T-cell (primary cell): ENCODE results near the gene SLC6A6. TPM values are rescaled to one million over a fixed set of nuclear protein-coding genes. Genes with fewer than 3 reads are reported as not detected.
A peak's percentile ranks its signal among the peaks of the same experiment; 100 is the strongest.

Experiments
- ATAC-seq, 4 experiments: fragments of 200-7000 bp in 3 of 4; fragments of 150-1000 bp in 1 of 4; cut with Tn5 transposase; replicated peaks in 1 of 4; 1 replicate in 3 of 4; 2 replicates in 1 of 4; pipeline ENCODE4 v1.10.0; 2021; ENCODE audit warnings: moderate library complexity in 3 of 4, mild to moderate bottlenecking in 2 of 4, moderate number of reproducible peaks in 1 of 4
- CTCF ChIA-PET, 2 donors: fragments of 300-600 bp; sonication (Branson Sonifier 250); formaldehyde crosslinking; loops; one replicate each; lab custom pipeline; 2022; ENCODE audit warnings: antibody characterized with exemption in 2 of 2; lab: Charles Lee
- POLR2A ChIA-PET, 2 donors: fragments of 300-600 bp; sonication (Branson Sonifier 250); formaldehyde crosslinking; loops; one replicate each; lab custom pipeline; 2022; ENCODE audit warnings: antibody characterized with exemption in 2 of 2; lab: Charles Lee
- DNase-seq, 35 experiments: peaks; one replicate each; pipeline versions ENCODE4 v3.0.0 to v3.0.0-alpha.2; 2013 to 2023
- H3K27ac ChIP-seq: one replicate; pipeline ENCODE4 v1.5.1; 2013; ENCODE audit warnings: low read length
- H3K27me3 ChIP-seq, 2 experiments: replicated peaks in 1 of 2; 1 replicate in 1 of 2; 2 replicates in 1 of 2; pipeline versions ENCODE4 v1.6.1 to v1.7.0; 2013; ENCODE audit warnings: low read length in 1 of 2, mixed read lengths in 1 of 2; ENCODE audit not compliant: control insufficient read depth in 2 of 2, insufficient read depth in 2 of 2; ENCODE audit errors: extremely low read depth in 1 of 2
- H3K36me3 ChIP-seq, 2 donors: 1 replicate in 1 of 2; 2 replicates in 1 of 2; pipeline versions ENCODE4 v1.6.1 to v1.7.0; 2013; ENCODE audit warnings: low read length in 1 of 2; ENCODE audit not compliant: control insufficient read depth in 2 of 2, insufficient read depth in 1 of 2; ENCODE audit errors: extremely low read depth in 1 of 2
- H3K4me1 ChIP-seq, 2 experiments: 1 replicate in 1 of 2; 2 replicates in 1 of 2; pipeline versions ENCODE4 v1.6.1 to v1.7.0; 2013; ENCODE audit warnings: low read length in 2 of 2, mixed read lengths in 1 of 2; ENCODE audit not compliant: insufficient read depth in 2 of 2, control insufficient read depth in 1 of 2; ENCODE audit errors: extremely low read depth in 1 of 2
- H3K4me3 ChIP-seq, 2 donors: 1 replicate in 1 of 2; 2 replicates in 1 of 2; pipeline versions ENCODE4 v1.5.1 to v1.7.0; 2013; ENCODE audit warnings: mild to moderate bottlenecking in 2 of 2, low read length in 1 of 2, moderate library complexity in 1 of 2; ENCODE audit not compliant: control insufficient read depth in 1 of 2; ENCODE audit errors: extremely low read depth in 1 of 2
- H3K9me3 ChIP-seq: 2 replicates; pipeline ENCODE4 v1.7.0; 2013
- H3K27ac Mint-ChIP-seq, 2 donors: one replicate each; pipeline ENCODE4 v1.8.0; 2020 to 2021; ENCODE audit warnings: mild to moderate bottlenecking in 2 of 2, mixed read lengths in 2 of 2
- H3K27me3 Mint-ChIP-seq, 2 donors: one replicate each; pipeline ENCODE4 v1.8.0; 2021 to 2022; ENCODE audit warnings: mixed read lengths in 2 of 2
- H3K36me3 Mint-ChIP-seq: one replicate; pipeline ENCODE4 v1.8.0; 2021; ENCODE audit warnings: mixed read lengths
- H3K4me1 Mint-ChIP-seq, 3 donors: one replicate each; pipeline ENCODE4 v1.8.0; 2020 to 2022; ENCODE audit warnings: mixed read lengths in 3 of 3, mild to moderate bottlenecking in 1 of 3
- H3K4me3 Mint-ChIP-seq, 3 donors: one replicate each; pipeline ENCODE4 v1.8.0; 2020 to 2022; ENCODE audit warnings: mild to moderate bottlenecking in 3 of 3, mixed read lengths in 3 of 3, moderate library complexity in 3 of 3
- H3K9me3 Mint-ChIP-seq, 3 donors: one replicate each; pipeline ENCODE4 v1.8.0; 2020 to 2022; ENCODE audit warnings: mixed read lengths in 3 of 3
- WGBS: methylation state at CpG from one replicate; pipeline ENCODE4 v1.1.5; 2013; ENCODE audit warnings: missing lambda C conversion rate; ENCODE audit not compliant: insufficient coverage; 5-methylcytosine and 5-hydroxymethylcytosine counted together
- total RNA-seq, 35 experiments: library from RNA in 6 of 35; stranded (reverse) in 6 of 35; fragments of 120-200 nt in 1 of 35; gene quantifications; one replicate each; pipeline versions ENCODE4 v1.2.1 to v1.2.4 and lab custom pipeline; 2013 to 2026

Gene SLC6A6
- total RNA-seq, 5 donors from 2014 or later (not counting 1 experiment from before 2014, with no cell fraction given): 49.3 to 72.5 (median 63.6) TPM

DNA sequence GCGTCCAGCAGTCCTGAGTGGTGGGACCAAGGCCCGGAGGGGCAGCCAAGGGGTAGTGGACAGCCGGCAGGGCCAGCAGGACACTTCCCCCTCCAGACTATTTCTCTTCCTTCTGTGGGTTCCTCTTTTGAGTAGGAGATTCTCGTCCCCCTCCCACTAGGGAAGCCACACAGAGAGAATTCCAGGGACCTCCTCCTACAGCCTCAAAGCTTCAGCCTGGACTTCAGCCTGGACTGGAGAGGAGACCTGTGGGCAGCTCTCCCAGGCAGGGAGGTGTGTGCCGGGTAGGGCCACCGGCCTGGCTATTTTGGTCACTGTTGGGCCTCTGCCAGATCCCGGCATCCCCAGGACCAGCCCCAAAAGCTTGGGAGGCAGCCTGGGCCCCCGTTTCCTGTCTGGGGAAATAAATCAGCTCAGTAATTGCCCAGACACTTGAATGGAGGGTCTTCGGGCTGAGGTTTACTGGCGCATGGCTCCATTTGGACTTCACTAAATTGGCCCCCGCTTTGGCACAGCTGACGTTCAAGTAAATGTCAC, 1.3 kb downstream of the SLC6A6 start:
- no peaks in the 10 kb centered on the region for H3K27me3 Mint-ChIP-seq
- peak overlapping the region; percentile 92 to 100 (median 97) for H3K4me3 Mint-ChIP-seq
- H3K36me3 ChIP-seq: peaks cover 0 to 6% of the 10 kb centered on the region in 2 donors
- no peaks in the 10 kb centered on the region for H3K9me3 ChIP-seq
- H3K36me3 Mint-ChIP-seq: peaks cover 6% of the 10 kb centered on the region
- peak overlapping the region; percentile 73 to 82 for H3K4me3 ChIP-seq
- H3K27ac ChIP-seq: no peak overlapping the region
- ChIA-PET CTCF (interaction anchor here in 1 of 2 donors (1.3 kb wide), 1 partner anchor 28 kb away, joined by 5 read pairs; no protein-coding TSS in a partner anchor), POLR2A (interaction anchor here (0.5 to 1.3 kb wide), 3 partner anchors 21 to 803 kb away, joined by 3 to 4 read pairs (median 4); no protein-coding TSS in a partner anchor)
- peaks cover 8 to 45% of the 10 kb centered on the region in 2 experiments for H3K4me1 ChIP-seq
- WGBS: 30% methylated on average over 6 of the region's 12 CpGs
- peak overlapping the region; percentile 93 to 95 for H3K27ac Mint-ChIP-seq
- ATAC-seq: no peak
- H3K4me1 Mint-ChIP-seq: peaks cover 45 to 50% (median 47%) of the 10 kb centered on the region in 3 donors
- no peak for DNase-seq
- no peaks in the 10 kb centered on the region for H3K9me3 Mint-ChIP-seq
- no peaks in the 10 kb centered on the region for H3K27me3 ChIP-seq

- Histone ChIP-seq H3K27ac (no peak overlapping the region), H3K4me3 (peak overlapping the region in 1 of 2 donors; percentile 73), H3K27me3 (no peaks in the 10 kb centered on the region), H3K36me3 (peaks cover 0 to 7% of the 10 kb centered on the region in 2 donors), H3K9me3 (no peaks in the 10 kb centered on the region), H3K4me1 (peaks cover 8 to 47% of the 10 kb centered on the region in 2 experiments)
- Mint-ChIP-seq H3K4me1 (peaks cover 45 to 51% (median 48%) of the 10 kb centered on the region in 3 donors), H3K27ac (peak overlapping the region; percentile 46 to 55), H3K9me3 (no peaks in the 10 kb centered on the region), H3K4me3 (peak overlapping the region; percentile 92 to 100 (median 97)), H3K36me3 (peaks cover 6% of the 10 kb centered on the region), H3K27me3 (no peaks in the 10 kb centered on the region)
- WGBS: 80% methylated on average over 1 of the region's 3 CpGs
- DNase-seq (no peak), ATAC-seq (no peak)
- POLR2A ChIA-PET: interaction anchor here (0.5 to 1.3 kb wide), 4 partner anchors 20 to 803 kb away, joined by 3 to 5 read pairs (median 4); no protein-coding TSS in a partner anchor
- CTCF ChIA-PET: interaction anchor here in 1 of 2 donors (0.9 to 1.3 kb wide), 3 partner anchors 28 to 64 kb away, joined by 3 to 5 read pairs (median 4); no protein-coding TSS in a partner anchor
Observed at GRCh38 chr3:14404186-14404585, 1.8 kb downstream of the SLC6A6 start.

- H3K9me3 ChIP-seq: no peaks in the 10 kb centered on the region
- CTCF ChIA-PET: interaction anchor here in 1 of 2 donors (0.9 to 1.3 kb wide), 4 partner anchors 20 to 64 kb away, joined by 3 to 5 read pairs (median 4); no protein-coding TSS in a partner anchor
- peaks cover 0 to 9% of the 10 kb centered on the region in 2 donors for H3K36me3 ChIP-seq
- H3K4me3 ChIP-seq: no peak overlapping the region
- peaks cover 8 to 53% of the 10 kb centered on the region in 2 experiments for H3K4me1 ChIP-seq
- H3K4me1 Mint-ChIP-seq: peaks cover 45 to 56% (median 53%) of the 10 kb centered on the region in 3 donors
- WGBS: 93% methylated on average over 6 of the region's 11 CpGs
- DNase-seq (no peak), ATAC-seq (no peak)
- no peaks in the 10 kb centered on the region for H3K9me3 Mint-ChIP-seq
- no peaks in the 10 kb centered on the region for H3K27me3 Mint-ChIP-seq
- POLR2A ChIA-PET: interaction anchor here (1.1 to 1.3 kb wide), 3 partner anchors 20 to 27 kb away, joined by 3 to 5 read pairs (median 4); no protein-coding TSS in a partner anchor
- H3K27ac ChIP-seq: no peak overlapping the region
- peaks cover 6% of the 10 kb centered on the region for H3K36me3 Mint-ChIP-seq
- H3K4me3 Mint-ChIP-seq: peak overlapping the region; percentile 92 to 100 (median 97)
- H3K27me3 ChIP-seq: no peaks in the 10 kb centered on the region
- H3K27ac Mint-ChIP-seq: peak overlapping the region; percentile 31 to 66
Observed at GRCh38 chr3:14404631-14405359, 2.4 kb downstream of the SLC6A6 start.

DNA sequence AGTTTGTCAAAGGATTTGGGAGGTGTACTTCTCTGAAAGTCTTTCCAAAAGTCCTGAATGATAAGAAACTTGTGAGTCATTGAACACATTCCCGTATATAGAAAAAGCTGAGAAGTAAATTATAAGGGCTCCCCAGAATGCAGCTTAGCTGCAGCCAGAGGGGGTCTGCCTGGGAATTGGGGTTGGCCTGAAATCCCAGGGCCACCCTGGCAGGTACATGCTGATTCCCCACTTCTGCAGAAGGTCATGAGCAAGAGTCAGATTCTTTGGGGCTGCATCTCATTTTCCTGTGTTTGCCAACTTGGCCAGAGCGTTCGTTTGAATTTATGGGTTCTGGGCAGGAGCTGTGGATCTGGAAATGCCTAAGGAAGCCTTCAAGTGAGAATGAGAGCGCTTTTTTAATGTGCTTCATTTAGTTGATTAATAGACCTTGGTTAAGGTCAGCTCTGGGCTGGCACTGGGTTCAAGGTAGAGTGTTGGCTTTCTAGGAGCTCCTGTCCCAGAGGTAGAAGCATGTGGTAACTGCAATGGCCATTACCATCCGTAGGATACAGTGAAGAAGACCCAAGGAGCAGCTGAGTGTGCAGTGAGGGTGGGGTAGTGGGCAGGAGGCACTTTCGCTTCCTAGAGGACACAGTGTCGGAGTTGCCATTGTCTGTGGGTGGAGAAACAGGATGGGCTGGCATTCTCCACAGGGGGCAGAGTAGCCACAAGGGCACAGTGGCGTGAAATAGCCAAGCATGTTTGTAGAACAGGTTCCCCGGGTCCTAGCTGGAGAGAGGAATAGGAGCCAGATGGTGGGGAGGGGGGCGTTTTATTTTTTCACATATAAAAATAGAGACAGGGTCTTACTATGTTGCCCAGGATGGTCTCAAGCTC, 3.2 kb downstream of the SLC6A6 start:
- peaks cover 8 to 59% of the 10 kb centered on the region in 2 experiments for H3K4me1 ChIP-seq
- ATAC-seq (no peak), DNase-seq (no peak)
- ChIA-PET CTCF (interaction anchor here (0.5 to 1.0 kb wide), 2 partner anchors 15 to 19 kb away, joined by 3 read pairs; no protein-coding TSS in a partner anchor), POLR2A (interaction anchor here in 1 of 2 donors (1.1 to 1.3 kb wide), 2 partner anchors 19 to 26 kb away, joined by 3 to 5 read pairs; no protein-coding TSS in a partner anchor)
- Mint-ChIP-seq H3K27me3 (no peaks in the 10 kb centered on the region), H3K36me3 (peaks cover 6% of the 10 kb centered on the region), H3K9me3 (no peaks in the 10 kb centered on the region), H3K4me1 (peaks cover 42 to 62% (median 58%) of the 10 kb centered on the region in 3 donors), H3K27ac (peak overlapping the region; percentile 12 to 66), H3K4me3 (peak overlapping the region in 2 of 3 donors; percentile 28 to 92)
- H3K27me3 ChIP-seq: no peaks in the 10 kb centered on the region
- WGBS: 95% methylated on average over 7 of the region's 10 CpGs
- H3K36me3 ChIP-seq: peaks cover 0 to 9% of the 10 kb centered on the region in 2 donors
- no peak overlapping the region for H3K4me3 ChIP-seq
- no peaks in the 10 kb centered on the region for H3K9me3 ChIP-seq
- no peak overlapping the region for H3K27ac ChIP-seq

GRCh38 chr3:14406336-14406735, 3.9 kb downstream of the SLC6A6 start:
- POLR2A ChIA-PET: no interaction called here
- Mint-ChIP-seq H3K27ac (peak overlapping the region; percentile 9 to 66), H3K27me3 (no peaks in the 10 kb centered on the region), H3K4me1 (peaks cover 43 to 68% (median 61%) of the 10 kb centered on the region in 3 donors), H3K36me3 (peaks cover 13% of the 10 kb centered on the region), H3K9me3 (no peaks in the 10 kb centered on the region), H3K4me3 (no peak overlapping the region)
- Histone ChIP-seq H3K27me3 (no peaks in the 10 kb centered on the region), H3K4me1 (peaks cover 8 to 59% of the 10 kb centered on the region in 2 experiments), H3K27ac (no peak overlapping the region), H3K36me3 (peaks cover 0 to 16% of the 10 kb centered on the region in 2 donors), H3K9me3 (no peaks in the 10 kb centered on the region), H3K4me3 (no peak overlapping the region)
- 73% methylated on average over 4 of the region's 5 CpGs for WGBS
- ATAC-seq (no peak), DNase-seq (no peak)
- CTCF ChIA-PET: no interaction called here
